HG03025 (cell line): ENCODE data around the gene GRB10.
"Not testable (repeated sequence)": the region's sequence is repeated elsewhere in the genome, so short reads cannot be mapped to it uniquely, and the experiment has no call there.

Source experiments
- ATAC-seq: cut with Tn5 transposase; IDR thresholded peaks from one replicate; pipeline ENCODE4 v1.9.1; 2021; ENCODE audit warnings: mild to moderate bottlenecking, moderate library complexity; ENCODE audit not compliant: unreplicated experiment, low FRiP score

GRB10 gene

DNA sequence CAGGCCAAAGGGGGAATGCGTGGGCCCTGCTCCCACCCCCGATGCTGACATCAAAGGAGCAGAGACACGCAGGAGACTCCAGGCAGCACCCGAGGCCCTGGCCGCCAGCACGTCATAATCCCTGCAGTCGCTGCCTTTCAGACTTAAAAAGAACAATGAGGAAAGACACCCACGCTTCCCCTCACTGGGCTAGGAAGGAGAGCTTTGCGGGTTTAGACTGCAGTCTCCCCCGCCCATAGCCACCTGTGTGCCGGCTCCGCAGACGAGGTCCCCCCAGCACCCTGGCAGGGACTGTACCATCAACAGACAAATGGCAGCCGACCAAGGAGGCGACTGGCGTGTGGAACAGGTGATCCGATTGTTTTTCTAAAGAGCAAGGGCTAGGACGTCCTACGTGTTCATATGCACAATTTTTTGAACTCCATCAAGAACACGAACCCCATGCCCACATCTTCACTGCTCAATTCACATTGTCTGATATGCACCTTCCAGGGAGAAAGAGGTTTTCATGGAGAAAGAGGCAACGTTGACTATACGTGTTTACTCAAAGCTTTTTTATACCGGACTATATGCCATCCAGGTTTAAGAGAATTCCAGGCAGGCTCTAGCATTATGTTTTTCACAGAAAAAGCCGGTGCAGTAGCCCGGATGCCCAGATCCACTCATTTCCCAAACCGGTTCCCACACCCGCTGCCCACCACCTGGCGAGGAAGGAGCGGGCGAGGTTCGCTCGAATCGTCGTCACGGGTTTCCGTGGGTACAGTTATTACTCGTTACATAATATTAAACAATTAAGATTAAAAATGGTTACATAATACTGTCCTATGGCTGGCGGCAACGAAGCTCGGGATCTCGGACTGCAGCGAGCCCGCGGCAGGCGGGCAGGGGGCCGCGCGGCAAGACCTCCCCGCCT lies 1.1 kb downstream of the GRB10 start:
- ATAC-seq: no peak

DNA sequence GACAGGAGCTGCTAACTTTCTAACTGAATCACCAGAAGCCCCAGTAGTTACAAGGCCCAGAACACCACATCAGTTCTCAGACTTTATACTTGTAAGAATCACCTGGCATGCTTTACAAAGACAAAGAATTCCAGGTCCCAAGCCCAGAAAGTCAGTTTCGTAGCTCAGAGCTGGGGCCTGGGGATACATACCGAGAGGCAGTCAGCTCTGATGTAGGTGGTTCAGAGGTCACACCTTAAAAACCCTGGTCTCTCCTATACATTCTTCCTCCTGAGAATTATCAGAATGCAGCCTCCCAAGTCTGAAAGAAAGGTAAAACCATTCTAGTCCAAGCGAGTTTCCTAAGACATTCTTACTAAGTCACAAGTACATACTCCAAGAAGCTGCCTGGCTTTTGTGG lies 2.3 kb downstream of the GRB10 start:
- no peak for ATAC-seq

DNA sequence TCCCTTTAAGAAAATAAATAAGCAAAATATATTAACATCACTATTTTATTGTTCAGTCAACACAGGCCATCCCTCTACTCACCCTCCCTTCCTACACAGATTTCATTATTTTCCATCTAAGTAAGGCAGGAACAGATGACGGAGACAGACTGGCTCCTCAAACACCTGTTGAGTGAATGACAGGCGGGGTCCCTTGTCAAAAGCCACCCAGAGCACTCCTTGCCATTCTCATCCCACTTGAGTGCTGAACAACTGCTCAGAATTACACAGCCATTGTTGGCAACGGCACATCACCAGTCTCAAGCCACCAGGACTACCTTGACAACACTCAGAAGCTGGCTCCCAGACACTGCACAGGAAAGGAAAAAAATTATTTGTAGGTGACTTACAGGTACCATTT lies 3.3 kb downstream of the GRB10 start:
- no peak for ATAC-seq

DNA sequence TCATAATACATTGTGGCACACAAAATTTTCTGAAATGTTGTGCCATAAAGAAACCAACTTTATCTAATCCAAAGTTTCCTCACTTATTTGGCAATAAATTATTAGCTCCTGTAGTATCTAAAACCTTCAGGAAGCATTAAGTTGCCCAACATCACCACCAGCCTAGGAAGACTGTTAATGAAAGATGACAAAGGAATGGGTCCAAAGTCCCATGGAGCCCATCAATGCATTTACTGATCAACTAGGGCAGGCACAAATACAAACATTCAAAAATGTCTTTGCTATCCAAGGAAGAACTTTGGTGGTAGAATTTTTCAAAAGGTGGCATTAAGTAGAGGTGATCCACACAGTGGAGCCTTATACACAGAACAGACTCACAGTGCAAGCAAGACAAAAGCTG lies 4.5 kb downstream of the GRB10 start:
- ATAC-seq: no peak

DNA sequence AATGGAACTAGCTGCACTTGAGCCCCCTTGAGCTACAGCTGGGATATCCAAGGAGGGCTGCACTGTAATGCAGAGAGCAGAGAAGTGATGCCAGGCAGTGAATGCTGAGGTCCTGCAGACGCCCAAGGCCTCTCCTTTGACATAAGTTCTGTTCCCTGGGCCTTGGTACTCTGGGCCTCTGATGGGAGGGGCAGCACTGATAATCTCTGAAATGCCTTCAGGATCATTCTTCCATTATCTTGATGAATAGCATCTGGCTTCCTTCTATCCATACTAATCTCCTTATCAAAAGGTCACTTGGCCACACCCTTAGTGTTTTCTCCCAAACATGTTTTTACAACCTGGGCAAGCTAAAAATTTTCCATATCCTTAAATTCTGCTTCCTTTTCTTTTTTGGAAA lies 6.9 kb downstream of the GRB10 start:
- no peak for ATAC-seq

DNA sequence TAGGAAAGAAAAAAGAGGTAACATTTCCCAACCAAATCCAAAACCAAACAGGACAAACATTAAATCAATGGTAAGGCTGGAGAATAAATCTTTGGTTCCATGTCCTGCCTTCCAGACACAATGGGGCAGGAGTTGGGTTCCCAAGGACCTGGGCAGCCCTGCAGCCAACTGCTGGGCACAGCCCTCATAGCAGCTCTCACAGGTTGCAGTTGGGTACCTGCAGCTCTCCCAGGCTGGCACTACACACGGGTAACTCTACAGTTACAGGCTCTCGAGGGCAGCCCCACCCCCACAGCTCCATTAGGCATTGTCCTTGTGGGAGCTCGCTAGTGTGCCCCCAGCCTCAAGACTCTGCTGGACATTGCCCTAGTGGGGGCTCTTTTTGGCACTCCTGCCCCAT lies 7.5 kb downstream of the GRB10 start:
- no peak for ATAC-seq

DNA sequence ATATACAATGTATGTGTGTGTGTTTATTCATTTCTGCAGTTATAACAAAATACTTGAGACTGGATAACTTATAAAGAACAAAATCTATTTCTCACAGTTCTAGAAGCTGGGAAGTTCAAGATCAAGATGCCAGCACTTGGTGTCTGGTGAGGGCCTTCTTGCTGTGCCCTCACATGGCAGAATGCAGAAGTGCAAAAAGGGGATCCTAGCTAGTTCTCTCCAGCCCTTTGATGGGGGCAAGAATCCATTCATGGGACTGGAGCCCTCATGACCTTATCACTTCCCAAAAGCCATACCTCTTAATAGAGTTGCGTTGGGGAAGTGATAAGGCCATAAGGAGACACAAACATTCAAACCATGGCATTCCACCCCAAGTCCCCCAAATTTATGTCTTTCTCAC lies 8.4 kb downstream of the GRB10 start:
- ATAC-seq: no peak

DNA sequence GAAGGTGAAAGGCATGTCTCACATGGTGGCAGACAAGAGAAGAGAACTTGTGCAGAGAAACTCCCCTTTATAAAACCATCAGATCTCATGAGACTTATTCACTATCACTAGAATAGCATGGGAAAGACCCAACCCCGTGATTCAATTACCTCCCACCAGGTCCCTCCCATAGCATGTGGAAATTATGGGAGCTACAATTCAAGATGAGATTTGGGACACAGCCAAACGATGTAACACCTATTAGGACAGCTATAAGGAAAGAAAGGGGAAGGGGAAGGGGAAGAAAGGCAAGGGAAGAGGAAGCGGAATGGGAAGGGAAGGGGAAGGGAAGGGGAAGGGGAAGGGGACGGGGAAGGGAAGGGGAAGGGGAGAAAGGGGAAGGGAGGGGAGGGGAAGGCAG lies 9.6 kb downstream of the GRB10 start:
- ATAC-seq: not testable (repeated sequence)

DNA sequence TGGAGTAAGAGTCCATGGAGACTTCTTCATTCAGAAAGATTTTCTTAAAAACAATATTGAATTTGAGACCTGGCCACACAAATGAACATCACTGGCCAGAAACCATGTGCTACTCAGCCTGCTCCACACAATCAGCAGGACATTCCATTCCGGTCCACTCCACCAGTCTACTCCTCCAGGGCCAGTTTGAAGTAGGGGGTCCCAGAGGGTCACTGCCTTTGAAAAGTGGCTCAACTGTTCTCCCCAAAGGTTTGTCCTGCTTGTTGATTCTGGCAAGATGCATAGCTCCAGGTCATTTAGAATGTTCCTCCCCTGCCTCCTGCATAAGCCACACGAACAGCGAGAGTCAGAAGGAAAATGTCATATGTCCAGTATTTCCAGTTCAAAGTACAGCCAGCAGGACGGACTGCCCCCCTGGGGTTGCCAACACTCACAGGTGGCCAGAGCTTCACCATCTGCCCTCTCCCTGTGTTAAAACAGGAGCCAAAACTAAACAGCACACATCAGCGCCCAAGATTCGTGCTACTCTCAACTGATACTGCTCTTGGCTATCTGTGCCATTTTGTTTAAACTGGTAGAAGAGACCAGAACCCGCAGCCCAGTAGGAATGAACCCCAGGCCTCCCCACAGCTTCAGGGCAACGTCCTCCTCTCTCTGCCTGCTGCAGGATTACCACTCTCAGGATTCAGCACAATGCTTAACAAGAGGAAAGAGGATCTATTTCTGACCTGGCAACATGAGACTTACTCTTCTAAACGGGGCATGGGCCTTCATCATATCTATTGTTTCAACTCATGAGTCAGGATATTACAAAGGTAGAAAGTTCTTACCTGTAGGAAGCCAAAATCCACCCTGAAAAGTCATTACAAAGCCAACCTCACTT lies 11.3 kb downstream of the GRB10 start:
- no peak for ATAC-seq

DNA sequence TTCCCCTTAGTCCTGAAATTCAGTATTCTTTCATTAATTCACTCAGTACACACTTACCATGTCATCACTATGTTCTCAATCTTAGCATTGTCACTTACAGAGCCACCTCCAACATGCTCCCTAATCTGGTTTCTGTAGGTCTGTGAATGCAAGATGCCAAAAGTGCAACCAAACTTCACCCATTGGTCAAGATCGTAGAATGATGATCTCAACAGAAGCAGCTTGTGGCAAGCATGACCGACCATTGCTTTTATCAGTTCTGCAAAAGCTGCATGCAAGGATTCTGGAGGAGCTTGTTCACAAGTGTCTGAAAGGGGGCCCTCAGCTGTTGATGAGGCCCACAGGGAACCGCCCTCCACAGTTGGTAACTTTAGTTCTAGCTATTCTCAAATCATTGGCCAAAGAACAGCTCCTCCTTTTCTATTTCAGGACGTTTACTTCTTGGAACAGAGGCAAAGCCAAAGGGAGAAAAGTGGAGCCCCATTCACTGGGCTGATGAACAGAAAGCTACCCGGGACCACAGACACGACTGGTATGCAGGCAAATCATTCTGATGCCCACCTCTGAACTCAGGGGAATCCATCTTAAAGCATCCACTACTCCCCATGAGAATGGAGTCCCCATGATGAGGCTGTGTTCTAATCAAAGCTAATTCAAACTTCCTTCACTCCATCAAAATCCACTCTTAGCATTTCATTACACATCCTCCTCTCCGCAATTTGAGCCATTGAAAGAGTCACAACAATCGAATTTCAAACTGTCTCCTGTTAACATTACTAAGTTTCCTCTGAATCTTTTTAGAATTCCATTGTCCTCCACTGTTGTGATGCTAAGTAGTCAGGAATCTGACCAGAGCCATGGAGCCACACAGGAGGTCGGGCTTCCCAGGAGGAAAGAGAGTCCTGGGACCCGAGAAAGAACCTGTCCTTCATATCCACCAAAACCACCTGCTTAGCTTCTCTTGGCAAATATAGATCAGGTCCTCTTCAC lies 13.9 kb downstream of the GRB10 start:
- no peak for ATAC-seq

DNA sequence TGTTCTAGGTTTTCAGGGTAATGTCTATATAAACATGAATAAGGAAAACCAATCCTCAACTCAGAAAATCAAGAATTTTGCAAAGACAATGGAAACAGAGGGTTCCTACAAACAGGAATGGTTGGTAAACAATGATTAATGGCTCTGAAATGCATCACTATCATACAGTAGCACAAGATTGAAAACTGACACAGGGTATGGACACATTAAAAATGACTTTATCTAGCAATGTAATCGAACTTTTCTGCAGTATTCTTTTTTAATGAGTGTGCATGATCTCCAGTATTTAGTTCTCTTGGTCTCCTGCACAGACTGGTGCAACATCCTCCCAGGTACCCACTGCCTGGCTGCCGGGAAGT lies 15.9 kb downstream of the GRB10 start:
- no peak for ATAC-seq

DNA sequence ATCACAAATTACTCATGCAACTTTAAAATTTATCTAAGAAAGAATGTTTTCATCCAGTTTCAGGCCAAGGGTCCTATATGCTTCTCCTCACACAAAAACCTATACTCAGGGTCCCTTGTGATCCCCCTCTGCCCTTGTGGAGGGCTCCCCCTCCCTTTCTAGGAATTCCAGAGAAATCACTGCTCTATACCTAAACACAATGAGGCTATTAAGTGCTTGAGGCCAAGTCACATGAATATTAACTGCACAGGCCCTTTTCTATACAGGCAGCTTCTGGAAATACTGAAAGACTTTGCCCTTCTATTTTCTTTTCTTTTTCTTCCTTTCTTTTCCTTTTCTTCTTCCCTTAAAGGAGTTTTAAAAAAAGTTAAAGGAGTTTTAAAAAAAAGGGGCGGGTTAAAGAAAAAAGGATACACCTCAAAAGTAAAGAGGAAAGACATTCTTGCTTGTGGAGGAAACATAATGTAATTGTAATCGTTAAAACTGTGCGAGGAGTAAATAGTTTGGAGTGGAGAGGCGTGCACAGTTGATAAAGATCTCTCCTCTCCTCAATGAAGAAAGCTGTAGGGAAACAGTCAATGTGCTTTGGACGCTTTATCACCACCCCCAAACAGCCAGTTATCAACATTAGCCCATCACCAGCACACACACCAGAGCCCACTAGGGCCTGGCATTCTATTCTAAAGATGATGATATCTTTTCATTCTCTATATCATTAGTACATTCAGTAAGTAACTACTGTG lies 16.4 kb downstream of the GRB10 start:
- ATAC-seq: no peak

DNA sequence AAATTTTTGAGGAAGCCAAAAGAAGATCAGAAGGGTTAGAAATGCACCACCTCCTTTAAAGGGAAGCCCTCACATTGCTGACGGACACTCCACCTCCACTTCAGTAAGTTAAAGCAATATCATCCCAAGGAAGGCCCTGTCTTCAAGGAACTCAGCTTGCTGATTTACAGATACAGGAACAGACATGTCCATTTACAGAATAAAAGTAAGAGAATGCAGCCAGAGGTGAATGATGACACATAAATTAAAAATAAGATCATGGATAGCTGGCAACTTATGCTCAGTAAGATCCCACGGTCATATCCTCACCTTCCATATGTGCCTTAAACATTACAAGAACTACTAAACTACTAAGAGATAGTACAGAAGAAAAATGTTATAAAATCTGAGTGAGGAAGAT lies 20.4 kb downstream of the GRB10 start:
- no peak for ATAC-seq

DNA sequence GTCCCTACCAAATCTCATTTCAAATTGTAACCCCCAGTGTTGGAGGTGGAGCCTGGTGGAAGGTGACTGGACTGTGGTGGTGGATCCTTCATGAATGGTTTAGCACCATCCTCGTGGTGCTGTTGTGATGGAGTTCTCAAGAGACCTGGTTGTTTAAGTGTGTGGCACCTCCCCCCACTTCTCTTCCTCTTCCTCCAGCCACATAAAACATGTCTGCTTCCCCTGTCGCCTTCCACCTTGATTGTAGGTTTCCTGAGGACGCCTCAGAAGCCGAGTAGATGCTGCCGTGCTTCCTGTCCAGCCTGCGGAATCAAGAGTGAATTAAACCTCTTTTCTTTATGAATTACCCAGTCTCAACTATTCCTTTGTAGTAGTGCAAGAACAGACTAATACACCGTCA lies 21.0 kb downstream of the GRB10 start:
- ATAC-seq: no peak

DNA sequence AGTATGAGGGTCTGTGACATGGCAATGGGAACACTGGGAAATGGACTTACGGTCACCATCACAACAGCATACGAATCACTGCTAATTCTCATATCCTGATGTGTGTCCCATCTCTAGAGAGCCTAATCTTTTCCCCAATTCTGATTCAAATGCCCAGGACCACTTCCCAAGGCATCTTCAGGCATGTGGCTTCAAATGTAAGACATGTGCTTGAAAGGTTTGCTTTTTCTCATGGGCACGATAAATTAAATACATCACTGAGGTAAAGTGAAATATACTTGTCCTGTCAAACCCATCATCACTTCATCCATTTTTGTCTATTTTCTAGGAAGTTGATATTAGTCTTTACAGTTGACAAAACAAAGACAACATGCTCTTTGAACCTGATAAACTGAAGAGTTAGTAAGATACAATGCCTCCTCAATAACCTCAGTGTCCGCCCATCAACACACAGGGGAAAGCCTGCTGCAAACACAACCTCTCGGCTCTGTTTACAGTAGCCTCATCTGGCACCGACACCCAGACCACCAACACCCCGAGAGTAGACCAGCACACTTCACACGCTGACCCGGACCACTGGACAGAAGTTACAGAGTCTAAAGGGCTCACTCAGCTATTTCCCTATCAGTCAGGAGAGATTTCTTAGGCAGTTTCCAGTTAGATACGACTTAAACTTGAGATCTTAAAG lies 24.8 kb downstream of the GRB10 start:
- no peak for ATAC-seq

DNA sequence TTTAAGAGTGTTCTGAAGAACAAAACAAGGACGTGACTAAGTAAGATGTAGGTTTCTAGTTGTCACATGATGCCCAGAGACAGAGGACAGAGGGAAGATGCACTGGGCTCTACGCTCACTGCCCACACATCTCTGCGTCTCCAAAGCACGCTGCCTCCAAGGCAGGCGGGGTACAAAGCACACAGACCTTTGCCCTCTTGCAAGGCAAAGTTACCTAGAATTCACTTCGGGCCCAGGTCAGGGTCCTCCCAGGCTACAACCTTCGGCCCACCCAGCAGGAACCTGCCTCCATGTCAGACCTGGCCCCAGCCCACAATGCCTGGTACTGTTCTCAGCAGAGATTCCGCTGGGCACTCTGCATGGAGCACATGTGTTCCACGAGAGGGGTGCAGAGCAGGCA lies 26.5 kb downstream of the GRB10 start:
- ATAC-seq: no peak

DNA sequence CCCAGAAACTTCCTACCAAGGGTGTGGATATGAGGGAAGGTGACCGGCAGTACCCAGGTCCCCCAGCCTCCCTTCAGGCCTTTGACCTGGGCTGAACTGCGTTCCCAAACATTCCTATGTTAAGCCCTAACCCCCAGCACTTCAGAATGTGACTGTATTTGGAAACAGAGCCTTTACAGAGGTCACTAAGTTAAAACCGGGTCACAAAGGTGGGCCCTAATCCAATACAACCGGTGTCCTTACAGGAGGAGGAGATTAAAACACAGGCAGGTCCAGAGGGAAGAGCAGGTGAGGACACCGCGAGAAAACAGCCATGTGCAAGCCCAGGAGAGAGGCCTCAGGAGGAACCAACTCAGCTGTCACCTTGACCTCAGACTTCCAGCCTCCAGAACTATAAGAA lies 28.0 kb downstream of the GRB10 start:
- no peak for ATAC-seq

DNA sequence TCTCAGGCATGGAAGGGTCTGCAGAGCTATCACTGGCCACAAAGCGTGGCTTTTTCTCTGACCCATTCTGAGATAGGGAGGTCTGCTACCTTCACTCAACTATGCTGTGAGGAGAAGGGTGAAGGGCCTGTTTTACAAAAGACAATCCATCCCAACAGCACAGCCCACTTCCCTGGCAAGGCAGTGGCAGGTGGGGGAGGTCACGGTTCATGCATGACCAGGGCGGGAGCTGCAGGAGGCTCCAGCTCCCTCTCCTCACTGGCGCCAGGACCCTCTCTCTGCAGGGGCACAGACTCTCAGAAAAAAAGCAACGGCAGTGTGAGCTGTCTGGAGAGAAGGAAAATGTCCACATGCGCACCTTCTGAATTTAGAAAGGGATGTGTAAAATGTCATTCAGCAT lies 28.5 kb downstream of the GRB10 start:
- ATAC-seq: no peak

DNA sequence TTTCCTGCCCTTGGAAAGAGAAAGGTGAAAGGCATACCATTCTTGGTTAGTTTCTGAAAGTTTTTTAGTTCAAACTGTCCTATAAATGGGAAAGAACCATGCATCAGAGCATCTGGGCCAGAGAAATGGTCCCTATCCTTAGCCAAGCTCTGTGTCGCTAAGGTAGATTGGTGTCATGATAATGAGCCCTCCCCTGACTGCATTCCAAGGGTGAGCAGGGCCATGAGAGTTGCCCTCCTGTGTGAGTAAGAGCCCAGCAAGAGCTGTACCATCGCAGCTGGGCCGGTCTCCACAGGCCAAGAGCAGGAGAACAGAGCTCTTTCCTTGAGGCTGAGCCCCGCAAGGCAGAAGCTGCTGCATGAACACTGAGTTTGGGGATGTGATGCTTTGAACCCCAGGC lies 30.3 kb downstream of the GRB10 start:
- no peak for ATAC-seq
